GM19240 (cell line): ENCODE data around the gene CPT1C.

Experiments used
- DNase-seq: peaks from one replicate; pipeline ENCODE4 v3.0.0; 2011; ENCODE audit warnings: low spot score; ENCODE audit not compliant: insufficient read length

The CPT1C gene

DNA sequence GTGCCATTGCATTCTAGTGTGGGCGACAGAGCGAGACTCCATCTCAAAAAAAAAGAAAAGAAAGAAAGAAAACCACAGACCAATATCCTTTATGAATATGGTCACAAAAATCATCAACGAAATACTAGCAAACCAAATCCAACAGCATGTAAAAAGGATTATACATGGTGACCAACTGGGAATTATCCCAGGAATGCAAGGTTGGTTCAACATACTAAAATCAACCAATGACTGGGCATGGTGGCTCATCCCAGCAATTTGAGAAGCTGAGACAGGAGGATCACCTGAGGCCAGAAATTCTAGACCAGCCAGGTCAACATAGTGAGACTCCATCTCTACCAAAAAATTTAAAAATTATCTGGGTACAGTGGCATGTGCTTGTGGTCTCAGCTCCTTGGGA, 65.0 kb downstream of the CPT1C start:
- DNase-seq, result no peak

DNA sequence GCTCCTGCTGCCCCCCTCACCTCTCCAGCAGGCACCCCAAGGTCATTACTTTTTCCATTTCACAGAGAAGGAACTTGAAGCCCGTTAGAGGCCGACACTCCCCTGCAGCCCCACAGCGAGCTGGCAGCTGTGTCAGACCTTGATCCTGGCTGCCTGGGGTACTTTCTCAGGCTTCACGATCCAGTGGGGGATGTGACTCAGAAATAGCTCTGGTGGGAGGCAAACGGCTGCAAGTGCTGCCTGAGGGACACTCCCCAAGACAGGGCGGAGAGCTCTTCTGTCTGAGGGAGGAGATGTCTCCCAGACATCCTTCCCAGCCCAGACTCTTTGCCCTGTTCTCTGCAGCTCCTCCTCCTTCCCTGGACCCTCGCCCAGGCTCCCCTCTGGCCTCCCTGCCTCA, 67.4 kb downstream of the CPT1C start:
- no peak for DNase-seq

DNA sequence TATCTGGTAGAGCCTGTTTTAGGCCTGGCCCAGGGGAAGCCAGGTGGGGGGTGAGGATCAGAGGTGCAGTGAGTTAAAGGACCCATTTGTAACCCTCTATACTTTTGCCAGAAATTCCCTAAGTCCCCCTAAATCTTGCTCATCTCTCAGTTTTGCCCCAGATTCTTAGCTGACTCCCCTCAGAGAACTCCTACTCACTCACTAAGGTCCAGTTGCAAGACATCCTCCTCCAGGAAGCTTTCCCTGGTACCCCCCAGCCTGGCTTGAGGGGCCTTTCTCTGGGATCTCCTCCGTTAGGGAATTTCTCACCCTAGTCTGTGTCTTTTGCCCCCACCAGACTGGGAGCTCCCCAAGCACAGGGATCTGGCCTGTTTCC, 70.3 kb downstream of the CPT1C start:
- no peak for DNase-seq

DNA sequence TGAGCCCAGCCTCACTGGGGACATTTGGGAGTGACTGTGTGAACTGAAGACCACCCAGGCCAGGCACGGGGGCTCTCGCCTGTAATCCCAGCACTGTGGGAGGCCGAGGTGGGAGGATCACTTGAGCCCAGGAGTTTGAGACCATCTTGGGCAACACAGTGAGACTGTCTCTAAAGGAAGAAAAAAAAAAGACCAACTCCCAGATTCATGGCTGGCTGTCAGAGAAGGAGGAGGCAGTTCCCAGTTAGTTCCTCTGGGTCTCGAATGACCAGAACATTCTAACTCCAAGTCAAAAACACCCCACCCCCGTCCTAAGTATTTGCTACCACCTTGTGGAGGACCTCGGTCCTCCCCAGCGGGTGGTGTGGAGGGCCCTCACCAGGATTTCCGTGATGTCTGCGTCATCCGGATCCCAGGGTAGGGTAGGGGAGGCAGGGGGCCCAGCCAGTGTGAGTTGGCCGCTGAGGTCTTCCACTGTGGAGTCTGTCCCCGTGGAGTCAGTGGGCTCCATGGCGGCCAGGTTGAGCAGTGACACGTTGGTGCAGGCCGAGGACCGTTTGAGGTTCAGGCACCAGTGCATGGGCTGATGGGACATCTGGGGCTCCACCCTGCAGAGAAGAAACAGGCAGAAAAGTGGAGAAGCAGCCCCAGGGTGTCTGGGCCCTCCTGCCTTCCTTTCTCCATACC, 70.9 kb downstream of the CPT1C start:
- no peak for DNase-seq

DNA sequence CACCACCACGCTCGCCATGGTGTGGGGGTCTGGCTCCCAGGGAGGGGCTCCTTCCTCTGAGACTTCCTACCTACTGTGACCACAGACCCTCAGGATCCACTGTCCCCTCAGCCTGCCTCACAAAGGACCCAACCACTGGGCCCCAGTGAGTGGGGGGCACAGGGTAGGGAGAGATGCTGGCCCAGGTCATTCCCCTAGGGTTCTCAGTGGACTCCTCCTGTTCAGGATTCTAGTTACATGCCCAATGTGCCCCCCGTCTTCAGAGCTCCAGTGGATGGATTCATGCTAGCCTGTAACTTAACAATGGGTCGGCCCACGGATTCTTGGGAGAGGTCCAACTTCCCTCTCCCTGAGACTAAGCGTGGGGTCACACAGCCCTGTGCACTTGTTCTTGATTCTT, 72.3 kb downstream of the CPT1C start, which contains the start of gene TSKS:
TSS of gene TSKS (minus strand) at position 77 of the 400 bp plus-strand sequence. CDS start at position 18, 59 bp downstream.
- no peak for DNase-seq
